SHP77 treated with DMSO at 0.1 percent for 48 hours (cell line): ENCODE measurements around the gene PARP8.

Experiments
- DNase-seq: peaks from one replicate; lab custom pipeline; 2025; lab: John Stamatoyannopoulos, UW

PARP8 gene

GRCh38 chr5:50726475-50727148, 60.2 kb downstream of the PARP8 start:
- DNase-seq = no peak

GRCh38 chr5:50727149-50727496, 60.7 kb downstream of the PARP8 start:
- no peak for DNase-seq

DNA sequence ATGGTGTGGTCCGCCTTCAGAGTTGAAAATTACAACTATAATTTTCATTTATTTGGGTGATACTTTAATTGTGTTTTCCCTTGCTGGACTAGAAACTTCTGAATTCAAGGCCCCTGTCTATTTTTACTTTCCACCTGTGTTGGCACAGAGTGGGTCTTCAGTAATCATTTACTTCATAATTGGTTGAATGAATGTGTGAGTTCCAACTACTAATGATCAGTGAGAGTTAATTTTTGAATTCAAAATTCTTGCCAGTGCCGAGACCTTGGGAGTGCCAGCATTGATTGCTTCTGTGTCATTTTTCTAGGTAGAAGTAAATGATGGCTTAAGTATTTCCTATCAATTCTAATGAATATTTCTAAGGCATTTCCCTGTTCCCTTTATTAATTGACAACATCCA, 61.4 kb downstream of the PARP8 start:
- DNase-seq = no peak

- DNase-seq = no peak
Observed at GRCh38 chr5:50730336-50730735, 63.9 kb downstream of the PARP8 start.

GRCh38 chr5:50730841-50731240, 64.4 kb downstream of the PARP8 start:
- DNase-seq = no peak

- DNase-seq = no peak
Observed at GRCh38 chr5:50733741-50734140, 67.3 kb downstream of the PARP8 start.

DNA sequence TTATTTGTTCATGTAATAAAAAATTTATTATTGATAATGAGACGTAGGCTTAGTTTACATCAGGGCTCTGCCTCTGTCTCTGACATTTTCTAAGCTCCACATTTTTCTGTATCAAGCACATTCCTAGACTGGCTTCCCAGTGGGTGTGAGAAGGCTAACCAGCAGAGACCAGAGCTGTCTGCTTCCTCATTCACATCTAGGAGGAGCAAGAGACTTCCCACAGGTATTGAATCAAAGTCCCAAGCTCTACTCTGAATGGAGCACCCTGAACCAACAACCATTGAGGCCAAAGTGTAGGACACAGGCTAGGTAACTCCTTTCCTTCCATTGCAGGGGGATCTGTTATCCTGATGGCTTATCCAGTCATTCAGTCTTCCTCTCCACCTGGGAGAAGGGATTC, 72.4 kb downstream of the PARP8 start:
- DNase-seq = no peak

DNA sequence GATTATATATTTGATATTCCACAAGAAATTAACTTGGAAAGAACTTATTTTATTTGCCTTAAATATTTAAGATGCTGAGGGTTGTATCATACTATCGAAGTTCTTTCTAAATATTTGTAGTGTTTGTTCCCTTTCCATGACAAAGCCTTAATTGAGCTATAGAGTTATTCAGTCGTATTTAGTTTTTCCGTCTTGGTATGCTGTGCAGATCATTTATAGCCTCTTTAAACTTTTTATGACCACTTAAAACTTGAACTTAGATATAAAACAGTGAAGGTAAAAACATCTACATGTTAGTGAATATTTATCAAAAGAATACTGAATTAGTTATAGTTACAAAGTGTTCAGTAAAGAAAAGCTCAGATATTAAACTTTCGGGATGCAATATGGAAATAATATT, 74.4 kb downstream of the PARP8 start:
- DNase-seq = no peak

DNA sequence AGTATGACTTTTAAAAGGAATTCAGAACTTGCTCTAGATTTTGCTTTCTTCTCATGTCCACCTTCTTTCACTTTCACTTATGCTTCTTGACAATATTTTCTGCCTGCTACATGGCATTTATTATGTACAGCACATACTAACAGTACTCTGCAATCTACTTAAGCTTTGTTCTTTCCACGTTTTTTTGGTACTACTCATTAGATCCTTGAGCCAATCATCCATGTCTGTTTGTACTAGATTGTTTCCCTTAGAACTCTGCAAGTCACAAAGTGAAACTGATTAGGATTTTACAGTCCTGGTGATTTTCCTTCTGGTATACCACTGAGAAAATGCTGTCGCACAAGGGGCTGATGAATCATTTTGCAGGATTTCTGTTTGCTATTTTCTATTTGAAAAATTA, 78.3 kb downstream of the PARP8 start:
- peak; percentile 8 for DNase-seq

DNA sequence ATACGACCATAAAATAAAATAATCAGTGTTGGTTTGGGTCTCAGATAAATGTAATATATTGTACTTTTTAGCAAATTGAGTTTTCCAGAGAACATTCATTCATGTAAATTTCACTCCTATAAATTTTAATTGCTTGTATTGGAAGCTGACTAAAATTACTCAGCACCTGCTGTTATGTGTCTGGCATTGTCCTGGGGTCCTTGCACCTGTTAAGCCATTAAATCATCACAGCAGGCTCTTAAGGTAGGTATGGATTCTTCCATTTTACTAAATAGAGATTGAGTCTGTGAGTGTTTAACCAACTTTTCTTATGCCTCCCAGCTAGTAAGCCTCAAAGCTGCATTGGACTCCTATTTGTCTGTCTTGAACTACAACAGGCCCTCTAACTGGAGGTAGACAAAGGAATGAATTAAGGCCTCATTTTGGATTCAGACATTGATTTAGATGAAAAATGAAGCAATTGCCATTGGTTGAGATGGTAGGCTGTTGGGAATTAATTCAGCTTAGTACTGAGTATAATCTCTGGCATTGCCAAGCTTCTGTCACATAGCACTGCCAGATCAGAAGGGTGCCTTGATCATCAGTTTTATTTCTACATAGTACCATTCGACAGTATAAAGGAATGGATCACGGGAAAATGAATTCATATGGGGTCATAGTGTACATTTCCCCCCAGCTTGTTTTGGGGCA, 78.9 kb downstream of the PARP8 start:
- DNase-seq = peak; percentile 2

DNA sequence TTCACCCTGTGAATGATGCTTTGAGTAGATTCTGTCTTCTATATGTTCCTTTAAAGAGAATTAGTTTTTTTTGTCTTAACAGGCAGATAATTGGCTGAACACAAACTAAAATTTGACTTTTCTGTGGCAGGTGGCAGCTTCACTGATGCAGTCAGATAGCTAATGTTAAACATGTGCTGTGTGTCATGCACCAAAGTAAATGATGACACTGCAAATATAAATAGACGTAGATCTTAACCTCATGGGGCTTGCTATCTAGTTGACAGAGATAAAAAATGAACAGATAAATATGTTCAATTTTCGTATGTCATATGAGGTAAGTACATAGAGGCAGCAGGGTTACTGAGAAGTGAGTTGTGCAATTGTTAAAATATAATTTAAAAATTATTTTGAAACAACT, 82.7 kb downstream of the PARP8 start:
- no peak for DNase-seq

DNA sequence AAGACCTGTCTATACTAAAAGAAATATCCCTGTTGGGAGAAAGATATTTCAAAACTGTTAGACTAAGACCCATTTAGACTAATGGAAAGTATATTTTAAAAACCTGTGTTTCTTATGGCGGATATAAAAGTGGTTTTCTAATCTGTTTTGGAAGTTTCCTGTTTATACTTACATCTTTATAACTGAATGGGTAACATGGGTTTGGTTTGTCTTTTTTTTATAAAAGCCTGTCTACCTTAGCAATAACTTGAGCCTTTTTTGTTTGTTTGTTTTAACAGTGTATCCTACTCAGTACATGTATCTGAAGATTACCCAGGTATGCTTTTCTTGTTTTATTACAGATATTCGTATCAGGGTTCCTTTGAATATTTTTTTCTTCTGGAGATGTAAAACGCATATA, 83.4 kb downstream of the PARP8 start:
- DNase-seq = no peak

DNA sequence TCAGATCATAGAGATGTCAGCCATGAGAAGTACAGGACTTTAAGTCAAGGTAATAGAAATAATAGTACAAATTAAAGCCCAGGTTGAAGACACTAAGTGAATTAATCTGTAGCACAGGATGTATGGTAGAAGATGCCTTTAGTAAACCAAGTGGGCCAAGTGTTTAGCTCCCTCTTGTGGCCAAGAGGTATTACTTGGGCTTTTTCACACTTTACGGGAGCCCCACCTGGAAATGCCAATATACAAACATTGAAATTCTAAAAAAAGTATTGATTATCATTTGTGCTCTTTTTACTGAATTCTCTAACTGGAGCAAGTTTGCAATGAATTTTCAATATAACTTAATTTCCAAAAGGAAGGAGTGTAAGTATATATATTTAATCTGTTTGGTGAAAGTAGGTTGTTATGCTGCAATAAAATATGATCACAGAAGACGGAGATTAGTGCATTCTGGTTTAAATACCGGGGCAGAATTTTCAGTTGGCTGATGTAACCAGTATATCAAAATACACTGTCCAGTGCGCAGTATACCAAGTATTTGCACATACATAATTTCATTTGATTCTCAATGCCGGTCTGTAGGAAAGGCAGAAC, 84.7 kb downstream of the PARP8 start:
- peak; percentile 43 for DNase-seq

DNA sequence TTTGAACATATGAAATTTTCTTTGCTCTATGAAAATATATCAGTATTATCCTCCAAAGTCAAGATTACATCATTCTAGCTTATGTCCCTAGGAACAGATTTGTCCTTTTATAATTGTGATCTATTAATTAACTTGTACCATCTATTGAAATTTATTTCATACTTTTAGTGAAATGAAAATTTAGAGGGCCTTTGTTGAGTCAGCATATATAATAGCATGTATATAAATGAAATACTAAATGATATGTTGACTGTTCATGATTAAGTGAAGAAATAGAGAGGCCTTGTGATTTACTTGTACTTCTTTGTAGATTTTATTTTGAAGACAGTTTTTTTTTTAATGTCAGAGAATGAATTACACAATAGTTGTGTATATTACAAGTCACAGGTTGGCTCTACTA, 86.4 kb downstream of the PARP8 start:
- DNase-seq = no peak

- DNase-seq = no peak
Observed at GRCh38 chr5:50759526-50760270, 93.3 kb downstream of the PARP8 start.

GRCh38 chr5:50763351-50763750, 96.9 kb downstream of the PARP8 start:
- no peak for DNase-seq

DNA sequence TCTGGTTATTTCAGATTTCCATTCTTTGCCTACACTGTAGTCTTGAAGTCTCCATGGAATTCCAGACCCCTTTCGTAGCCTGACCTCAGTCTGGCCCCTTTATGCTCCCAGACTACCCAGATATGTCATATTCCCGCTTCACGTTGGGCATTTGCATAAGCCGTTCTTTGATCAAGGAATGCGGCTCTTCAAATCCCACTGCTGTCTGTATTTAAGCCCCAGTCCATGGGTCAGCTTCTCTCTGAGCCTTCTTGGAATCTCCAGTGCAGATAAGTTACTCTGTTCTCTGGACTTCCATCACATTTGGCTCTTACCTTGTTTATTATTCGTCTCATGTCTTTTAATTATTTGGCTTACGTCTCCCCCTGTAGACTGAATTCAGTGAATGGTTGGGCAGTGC, 97.4 kb downstream of the PARP8 start:
- DNase-seq = no peak

GRCh38 chr5:50766042-50766441, 99.6 kb downstream of the PARP8 start:
- DNase-seq = no peak

DNA sequence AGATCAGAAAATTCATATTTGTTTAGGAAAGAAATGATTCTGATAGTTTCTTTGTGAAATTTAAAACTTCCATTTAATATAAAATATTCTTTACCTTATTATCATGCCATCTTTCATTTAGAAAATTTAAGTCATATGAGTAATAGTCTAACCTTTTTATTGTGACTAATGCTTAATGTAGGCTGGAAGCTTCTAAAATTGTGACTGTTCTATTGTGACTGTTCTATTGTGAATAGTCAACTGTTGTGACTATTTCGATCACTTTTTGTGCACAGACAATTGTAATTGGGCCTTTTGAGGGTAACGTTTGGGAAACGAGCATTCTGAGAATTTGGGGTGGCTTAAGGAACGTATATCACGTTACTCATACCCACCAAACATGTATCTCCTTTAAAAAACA, 100.0 kb downstream of the PARP8 start:
- DNase-seq = no peak

- no peak for DNase-seq
Observed at GRCh38 chr5:50766967-50767366, 100.5 kb downstream of the PARP8 start.

DNA sequence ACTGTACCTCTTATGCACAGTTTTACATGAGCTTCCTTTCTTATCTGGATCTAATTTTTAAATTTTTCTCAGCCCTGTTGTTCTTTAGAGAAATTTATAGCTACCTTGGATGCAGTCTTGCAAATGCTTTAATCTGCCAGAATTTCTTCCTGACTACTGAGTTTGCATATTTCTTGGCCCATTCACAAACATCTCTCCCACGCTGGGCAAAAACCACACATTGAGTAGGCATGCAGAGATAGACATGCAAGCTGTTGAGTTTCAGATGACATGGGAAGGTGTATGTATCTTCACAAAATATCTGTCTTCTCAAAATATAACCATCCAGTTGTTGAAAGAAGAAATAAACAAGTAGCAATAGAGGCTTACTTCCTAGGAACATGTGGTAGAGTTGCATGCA, 101.2 kb downstream of the PARP8 start:
- DNase-seq = no peak

- no peak for DNase-seq
Observed at GRCh38 chr5:50768634-50769033, 102.2 kb downstream of the PARP8 start.

GRCh38 chr5:50770441-50770840, 104.0 kb downstream of the PARP8 start:
- DNase-seq = no peak
